Stimulated activated CD4-positive, alpha-beta T cell treated with anti-CD3 and anti-CD28 coated beads, Interleukin-4, amount 100 ng/mL, for 1 hour (primary cell): ENCODE measurements around the gene SESN1.
"Not testable (repeated sequence)": the region's sequence is repeated elsewhere in the genome, so short reads cannot be mapped to it uniquely, and the experiment has no call there.

Experiments
- DNase-seq: peaks from one replicate; pipeline ENCODE4 v3.0.0-alpha.2; 2020

Gene SESN1

DNA sequence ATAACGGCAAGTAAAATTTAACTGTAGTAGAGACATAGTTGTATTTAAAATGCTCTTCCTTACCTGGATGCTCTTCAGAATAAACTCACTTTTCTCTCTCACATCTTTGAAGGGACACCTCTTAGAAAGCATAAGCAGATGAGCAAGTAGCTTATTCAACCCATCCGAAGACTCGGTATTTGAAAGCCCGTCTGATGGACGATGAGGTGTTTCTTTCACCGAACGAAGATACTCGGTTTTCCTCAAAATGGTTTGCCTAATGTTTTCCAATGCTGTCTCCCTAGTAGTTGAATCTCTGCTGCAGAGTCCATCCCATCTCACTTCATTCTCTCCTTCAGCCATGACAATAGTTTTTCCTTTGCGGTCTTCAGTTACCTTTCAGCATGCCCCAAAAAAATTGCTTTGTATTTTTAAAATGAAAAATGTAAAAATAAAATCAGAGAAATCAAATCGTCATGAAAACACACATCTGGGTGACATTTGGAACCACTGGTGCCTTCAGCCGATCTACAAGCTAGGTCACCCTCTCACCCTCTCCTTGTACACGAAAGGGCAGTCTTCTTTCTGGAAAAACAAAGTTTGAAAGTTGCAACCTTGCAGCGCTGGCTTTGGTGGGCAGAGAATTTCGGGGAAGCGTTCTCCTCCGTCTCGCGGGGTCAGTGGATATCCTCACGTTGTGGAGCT is 772 bp downstream of the SESN1 start:
- DNase-seq, result no peak

DNA sequence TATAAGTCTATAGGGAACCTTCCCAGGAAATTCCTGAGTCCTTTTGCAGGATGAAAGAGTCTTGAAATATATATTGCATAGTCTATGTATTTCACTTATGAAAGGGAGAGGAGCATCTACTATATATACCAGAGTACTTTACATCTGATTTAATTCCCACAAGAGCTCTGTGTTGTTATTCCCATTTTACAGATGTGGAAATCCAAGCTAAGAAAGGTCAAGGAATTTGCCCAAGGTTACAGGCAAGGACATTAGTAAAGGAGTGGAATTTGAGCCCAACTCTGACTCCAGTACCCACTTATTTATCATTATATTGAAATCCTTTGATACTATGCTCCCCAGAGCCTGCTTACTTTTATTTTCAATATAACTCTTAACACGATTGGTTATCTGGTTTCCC is 2.6 kb downstream of the SESN1 start:
- DNase-seq, result no peak

DNA sequence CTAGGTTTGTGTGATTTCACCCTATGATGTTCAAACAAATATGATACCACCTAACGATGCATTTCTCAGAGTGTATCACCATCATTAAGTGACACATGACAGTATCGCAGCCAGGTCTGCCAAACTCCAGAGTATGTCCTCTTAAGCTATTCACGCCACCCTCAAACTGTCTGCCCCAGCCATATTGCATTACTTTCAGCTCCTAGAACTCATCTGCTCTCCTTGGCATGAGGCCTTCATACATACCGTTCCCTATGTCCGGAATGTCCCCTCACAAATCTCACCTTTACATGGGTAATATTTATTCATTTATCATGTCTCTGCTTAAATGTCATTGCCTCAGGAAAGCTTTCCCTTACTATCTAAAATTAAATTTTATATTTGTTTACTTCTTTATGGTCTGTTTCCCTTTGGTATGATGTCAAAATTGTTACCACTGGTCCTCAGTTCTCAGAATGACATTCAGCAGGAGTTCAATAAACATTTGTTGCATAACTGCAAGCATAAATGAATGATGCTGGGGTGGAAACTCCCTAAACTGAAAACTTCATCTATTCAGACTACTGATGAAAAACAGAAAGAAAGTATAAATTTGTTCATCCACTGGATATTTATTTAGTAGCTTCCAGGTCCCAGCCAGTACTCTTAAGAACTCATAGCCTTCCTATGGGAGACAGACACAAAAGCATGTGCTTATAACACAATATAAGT is 3.2 kb downstream of the SESN1 start:
- no peak for DNase-seq

DNA sequence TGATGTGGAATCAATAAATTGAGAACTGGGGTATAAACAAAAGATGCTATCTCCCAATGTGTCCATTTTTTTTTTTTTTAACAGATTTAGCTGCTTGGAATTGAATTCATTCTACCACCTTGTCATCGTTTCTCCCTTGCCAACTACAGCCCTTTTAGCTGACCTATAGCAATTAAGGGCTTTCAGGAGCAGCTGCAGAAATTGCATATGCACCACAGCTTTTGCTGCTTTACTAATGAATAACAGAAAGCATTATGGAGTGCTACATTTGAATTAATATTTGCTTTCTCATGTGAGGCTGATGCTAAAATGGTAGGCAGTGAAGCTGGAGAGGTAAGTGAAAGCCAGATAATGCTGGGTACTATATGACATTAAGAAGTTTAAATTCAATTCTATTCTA is 5.7 kb downstream of the SESN1 start:
- DNase-seq, result no peak

DNA sequence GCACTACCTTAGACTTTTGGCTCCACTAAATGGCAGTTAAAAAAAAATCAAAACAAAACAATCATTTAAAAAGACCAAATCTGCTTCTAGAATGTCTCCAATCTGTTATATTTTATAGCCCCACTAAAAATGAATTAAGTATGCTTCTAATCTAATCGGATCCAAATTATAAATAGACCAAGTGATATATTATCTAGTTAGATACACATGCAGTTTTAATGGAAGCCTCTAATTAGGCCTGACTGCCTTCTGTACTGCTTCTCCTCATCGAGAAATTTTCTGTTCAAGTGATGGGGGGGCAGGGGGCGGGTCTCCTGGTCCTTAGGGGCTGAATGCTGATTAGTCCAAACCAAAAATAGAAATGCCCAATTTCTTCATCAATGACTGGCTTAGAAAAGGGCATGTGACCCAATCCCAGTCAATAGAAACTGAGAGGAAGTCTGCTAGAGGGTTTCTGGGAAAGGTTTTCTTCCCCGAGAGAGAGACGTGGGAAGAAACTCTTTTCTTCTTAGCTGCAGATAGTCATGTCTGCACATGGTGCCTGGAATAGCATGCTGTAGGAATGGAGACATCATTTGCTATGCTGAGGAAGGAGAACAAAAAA is 6.9 kb downstream of the SESN1 start:
- DNase-seq, result no peak

DNA sequence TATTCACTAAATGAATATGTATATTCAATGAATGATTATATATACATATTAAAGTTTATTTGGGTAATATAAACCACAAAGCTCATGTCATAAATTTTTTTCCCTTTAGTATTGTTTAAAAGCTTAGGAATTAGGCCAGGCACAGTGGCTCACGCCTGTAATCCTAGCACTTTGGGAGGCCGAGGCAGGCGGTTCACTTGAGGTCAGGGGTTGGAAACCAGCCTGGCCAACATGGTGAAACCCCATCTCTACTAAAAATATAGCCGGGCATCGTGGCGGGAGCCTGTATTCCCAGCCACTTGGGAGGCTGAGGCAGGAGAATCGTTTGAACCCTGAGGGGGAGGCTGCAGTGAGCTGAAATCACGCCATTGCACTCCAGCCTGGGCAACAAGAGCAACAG is 10.5 kb downstream of the SESN1 start:
- DNase-seq, result not testable (repeated sequence)

DNA sequence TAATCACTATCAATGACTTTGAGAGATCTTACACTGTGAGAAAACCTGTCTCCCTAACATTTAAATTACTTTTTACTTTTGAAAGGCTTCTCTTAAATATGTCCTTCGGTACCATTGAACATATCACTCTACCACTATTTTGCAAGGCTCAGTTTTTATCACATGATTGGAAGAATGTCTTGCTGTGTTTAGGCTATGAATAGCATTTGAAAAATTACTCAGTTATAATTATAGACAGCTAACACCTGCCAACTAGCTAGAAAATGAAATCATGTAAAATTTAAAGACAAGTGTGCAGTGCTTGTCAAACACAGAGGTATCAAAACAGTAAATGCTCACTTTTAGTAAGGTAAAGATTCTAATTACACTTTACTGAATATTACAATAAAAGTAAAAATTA is 11.0 kb downstream of the SESN1 start:
- no peak for DNase-seq

DNA sequence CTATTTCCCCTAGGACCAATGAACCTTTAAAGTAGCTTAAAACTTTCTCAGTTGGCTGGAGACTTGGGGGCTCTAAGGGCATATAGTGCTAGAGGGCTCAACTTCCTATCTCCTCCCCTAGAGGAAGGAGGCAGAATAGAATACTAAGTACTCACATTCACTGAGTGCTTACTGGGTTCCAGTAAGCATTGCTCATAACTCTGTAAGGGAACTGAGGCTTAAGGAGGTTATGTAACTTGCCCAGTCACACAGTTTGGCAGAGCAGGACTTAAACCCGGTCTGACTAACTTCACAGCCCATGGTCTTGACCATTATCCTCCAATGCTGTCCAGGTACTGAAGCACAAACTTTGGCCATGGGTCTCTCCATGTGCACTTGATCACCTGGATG is 12.5 kb downstream of the SESN1 start:
- DNase-seq, result no peak

DNA sequence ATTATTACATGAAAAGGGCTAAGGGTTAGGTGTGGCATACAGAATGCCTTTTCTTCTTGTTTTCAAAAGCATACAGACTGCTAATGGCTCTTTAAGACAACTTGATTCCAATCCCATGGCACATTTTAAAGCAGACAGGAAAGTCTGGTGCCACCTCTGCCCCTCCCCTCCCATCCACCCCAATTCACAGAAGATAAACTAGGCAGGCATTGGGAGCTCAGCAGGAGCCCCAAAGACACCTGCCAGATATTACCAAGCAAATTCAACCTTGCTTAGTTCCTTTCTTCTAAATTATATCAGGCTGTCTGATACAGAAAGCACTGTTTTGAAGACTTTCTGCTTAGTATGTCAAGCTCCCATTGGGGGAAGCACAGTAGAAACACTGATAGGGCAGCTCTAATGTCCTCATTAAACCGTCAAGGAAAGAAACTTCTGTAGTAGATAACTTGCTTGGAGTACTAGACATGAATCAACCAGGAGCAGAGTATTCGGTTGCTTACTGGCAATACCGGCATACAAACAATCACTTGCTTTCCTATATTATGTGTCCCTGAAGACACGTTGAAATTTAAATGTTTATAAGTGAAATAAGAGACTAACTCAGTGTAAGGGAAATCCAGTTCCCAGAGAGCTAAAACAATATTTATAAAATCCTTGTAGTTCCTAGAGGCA is 13.0 kb downstream of the SESN1 start:
- DNase-seq, result no peak

DNA sequence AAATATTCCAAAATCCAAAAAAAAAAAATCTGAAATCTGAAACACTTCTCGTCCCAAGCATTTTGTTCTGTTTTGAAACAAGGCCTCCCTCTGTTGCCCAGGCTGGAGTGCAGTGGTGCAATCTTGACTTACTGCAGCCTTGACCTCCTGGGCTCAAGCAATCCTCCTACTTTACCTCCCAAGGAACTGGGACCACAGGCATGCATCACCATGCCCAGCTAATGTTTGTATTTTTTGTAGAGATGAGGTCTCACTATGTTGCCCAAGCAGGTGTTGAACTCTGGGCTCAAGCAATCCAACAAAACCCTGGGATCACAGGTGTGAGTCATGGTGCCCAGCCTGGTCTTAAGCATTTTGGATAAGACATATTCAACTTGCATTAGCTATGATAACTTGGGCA is 13.6 kb downstream of the SESN1 start:
- no peak for DNase-seq

DNA sequence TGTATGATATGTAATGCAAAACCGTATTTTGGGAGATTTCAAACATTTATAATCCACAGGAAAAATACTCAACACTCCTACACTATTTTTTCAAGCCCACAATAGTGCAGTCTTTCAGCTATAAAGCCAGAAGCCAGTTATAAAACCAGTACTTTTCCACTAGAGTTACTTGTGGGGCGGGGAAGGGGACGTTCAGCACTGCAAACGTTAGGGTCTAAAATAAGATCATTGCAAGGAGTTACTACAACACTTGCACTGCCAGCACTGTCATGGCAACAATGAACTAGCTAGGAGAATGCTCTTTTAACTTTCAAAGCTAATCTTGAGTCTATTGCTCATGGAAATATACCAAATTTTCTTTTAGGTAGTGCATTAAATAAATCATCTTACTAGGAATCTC is 14.7 kb downstream of the SESN1 start:
- DNase-seq, result no peak

DNA sequence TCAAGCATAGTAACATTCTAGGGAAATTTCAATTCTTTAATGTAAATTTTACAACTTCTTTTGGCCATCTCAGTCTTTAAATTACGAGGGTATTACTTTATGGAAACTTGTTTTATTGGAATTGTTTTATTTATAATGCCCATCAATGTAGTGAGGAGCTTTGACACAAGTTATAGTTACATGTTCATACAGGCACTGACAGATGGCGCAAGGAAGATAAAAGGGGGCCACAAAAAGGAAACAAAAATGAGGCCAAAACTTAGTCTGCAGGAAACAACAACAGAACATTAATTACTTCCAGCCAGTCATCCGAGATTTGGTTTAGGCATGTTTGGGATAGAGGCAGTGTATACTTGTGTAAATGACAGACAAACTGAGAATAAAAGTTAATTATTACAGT is 18.3 kb downstream of the SESN1 start:
- no peak for DNase-seq

DNA sequence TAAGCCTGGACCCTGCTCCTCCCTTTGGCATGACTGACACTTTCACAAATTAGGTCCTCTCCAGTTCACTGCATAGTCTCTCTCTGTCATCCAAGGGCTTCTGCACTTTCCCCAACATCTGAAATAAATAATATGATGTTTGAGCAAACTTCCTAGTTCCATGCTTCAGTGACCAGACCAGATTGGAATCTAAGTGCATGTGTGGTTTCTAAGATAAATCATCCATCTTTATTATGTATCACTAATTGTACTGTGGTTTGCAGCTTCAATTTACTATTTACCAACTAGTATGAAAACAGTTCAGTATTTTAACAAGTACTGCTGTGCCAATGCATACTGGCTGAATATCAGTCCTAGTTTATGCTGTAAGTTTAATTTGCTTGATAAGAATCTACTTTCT is 18.7 kb downstream of the SESN1 start:
- no peak for DNase-seq

DNA sequence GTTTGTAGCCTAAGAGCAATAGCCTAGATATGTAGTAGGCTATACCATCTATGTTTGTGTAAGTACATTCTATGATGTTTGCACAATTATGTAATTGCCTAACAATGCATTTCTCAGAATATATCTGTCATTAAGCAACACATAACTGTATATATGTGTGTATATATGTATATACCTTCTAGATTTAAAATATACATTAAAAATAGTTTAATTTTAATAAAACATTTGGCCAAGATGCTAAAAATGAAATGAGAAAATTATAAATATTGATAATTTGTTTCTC is 20.6 kb downstream of the SESN1 start:
- DNase-seq, result no peak

DNA sequence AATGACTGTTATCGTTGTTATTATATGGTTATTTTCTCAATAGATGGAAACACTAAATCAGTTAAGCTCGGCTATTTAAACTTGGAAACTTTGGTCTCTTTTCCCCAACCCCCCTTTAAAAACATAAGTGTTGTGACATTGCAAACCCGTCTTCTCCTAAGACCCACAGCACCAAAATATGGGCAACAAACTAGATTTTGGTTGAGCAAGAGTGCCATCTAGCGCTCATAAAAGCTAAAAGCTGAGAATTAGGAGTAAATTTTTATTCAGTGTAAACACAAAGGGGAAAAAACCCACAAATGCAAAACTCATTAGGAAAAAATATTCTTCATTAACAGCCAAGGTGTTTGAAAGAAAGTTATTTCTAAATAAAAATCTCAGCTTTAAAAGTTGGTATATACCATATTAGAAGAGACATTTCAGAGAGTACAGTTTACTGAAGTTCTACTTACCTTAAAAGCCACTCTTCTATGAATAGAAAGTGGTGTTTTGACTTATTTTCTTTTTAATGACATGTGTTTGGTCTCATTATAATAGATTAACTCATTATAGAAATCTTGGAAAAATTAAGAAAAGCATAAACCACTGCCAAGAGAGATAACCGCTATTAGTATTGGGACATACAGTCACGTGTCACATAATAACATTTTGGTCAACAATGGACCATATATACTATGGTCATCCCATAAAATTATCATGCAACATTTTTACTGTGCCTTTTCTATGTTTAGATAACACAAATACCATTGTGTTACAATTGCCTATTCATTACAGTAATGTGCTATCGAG is 21.1 kb downstream of the SESN1 start:
- DNase-seq, result no peak

DNA sequence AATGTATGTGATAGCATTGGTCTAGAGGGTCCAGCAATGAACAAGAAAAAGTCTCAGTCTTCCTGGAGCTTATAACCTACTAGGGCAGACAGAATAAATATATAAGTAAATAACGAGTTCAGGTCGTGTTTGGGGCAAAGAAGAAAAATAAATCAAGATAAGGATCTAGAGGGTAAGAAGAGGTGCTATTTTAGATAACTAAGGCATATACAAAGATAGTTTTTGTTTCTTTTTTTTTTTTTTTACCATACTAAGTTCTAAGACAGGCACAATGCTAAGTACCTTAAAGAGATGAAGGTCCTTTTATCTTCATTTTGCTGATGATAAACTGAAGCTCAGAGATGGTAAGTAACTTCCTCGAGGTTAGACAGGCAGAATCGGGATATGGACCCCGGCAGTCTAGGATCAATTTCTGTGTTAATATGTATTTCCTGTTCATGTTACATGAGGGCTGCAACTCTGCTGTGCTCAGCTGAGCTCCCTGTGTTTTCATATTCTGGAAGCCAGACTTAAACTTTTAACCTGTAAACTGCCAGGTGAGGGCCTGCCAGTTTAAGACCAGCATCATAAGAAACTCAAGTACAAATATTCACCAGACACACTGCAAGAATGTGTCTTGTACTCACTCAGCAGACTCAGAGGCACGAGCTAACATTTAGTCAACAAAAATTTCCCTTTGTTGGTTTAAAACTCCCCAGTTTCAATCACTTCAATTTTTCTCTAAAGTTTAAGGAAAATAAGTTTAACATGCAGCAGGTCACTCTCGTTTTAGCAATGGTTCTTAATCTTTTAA is 23.3 kb downstream of the SESN1 start:
- DNase-seq, result no peak

DNA sequence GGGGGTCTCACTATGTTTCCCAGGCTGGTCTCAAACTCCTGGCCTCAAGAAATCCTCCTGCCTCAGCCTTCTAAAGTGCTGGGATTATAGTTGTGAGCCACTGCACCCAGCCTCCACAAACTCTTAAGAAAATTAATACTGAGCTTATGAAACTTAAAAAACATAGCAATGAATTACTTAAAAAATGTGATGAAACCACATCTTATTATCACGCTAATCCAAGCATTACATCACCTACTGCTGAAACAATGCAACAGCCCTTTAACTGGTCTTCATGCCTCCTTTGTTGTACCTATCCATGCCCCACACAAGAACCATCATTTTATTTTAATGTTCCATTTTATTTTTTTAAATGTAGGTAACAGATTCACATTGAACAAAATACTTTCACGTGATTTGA is 24.9 kb downstream of the SESN1 start:
- DNase-seq, result no peak

DNA sequence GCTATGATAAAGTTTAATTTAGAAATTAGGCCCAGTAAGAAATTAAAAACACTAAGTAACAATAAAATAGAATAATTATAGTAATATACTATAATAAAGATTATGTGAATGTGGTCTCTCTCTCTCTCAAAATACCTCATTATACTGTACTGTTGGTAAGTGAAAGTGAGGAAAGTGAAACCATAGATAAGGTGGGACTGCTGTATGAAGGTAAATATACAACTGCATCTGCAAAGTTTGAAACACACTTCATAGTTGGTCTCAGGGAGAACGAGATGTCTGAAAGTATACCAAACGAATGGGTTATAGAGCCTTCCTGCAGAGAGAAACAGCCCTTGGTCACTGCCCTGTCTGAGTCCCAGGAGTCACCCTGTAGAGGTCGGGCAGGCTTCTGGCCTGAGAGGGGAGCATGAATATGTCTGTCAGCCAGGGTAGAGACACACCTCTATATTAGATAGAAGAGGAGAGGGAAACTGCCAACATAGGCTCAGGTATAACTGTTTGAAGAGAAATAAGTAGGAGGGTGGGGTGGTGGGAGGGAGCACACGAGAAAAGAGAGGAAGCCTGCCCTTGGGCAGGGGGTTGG is 31.8 kb downstream of the SESN1 start:
- DNase-seq, result no peak

DNA sequence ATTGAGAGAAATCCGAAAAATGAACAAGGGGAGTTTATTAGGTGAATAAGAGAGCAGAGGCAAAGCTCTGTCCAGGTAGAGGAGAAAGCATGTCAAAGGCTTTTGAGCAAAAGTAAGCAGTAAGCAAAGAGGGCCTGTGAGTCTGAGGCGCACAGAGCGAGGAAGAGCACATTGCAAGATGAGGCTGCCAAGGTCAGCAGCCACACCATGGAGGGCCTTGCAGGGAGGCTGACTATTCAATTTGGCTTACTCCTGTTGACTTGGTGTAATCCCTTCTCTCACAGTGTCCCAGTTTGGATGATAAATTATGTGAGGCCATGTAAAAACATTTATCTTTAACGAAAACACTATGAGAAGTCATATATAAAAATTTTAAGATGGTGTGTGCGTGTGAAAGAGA is 32.4 kb downstream of the SESN1 start:
- no peak for DNase-seq

DNA sequence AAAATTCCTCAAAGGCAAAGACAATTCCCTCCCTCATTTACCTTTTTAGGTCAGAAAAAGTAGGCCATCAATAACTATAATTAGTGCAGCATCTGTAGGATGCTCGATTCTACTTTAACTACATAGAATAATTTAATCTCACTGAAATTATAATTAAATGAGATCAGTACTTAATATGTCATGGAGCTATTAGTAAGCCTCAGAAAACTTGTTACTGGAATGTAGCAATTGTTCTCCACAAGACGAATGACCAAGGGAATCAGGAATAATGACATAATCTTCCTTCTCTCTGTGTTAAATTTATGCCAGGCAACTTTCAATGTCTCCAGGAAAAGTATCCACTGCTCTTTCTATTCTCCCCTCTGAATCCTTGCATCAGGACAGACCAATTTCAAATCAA is 34.1 kb downstream of the SESN1 start:
- DNase-seq, result no peak

DNA sequence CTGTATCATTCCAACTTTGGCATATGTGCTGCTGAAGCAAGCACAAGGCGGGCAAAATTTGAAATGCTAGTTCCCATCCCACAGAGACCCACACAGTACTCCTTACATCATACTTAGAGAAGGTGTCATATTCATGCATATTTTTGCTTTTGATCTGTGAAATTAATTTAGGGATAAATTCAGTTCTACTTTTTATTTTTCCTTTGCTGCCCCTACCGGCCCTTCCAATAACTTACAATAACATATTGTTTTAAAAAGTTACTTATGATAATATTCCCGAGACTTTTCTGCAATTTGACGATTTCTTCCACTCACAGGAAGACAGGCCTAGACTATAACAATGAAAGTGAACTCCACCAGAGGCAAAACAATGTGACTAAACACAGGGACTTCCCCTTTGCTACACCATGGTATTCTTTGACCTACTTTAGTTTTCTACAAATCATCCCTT is 35.0 kb downstream of the SESN1 start:
- no peak for DNase-seq

DNA sequence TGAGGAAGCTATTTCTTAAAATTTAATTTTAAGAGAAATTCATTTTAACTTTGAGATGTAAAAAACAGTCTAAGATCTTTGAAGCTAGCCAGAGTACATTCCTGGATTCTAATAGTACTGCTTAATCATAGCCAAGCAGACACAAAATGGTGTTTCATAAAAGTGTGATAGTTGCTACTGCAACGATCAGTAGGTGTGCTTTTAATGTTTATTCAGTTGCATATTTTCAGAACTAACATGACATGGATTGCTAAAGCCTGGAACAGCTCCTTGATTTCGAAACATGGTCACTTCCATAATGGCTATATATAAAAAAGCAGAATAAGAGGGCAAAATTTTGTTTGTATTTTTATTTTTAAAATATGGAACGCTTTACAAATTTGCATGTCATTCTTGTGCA is 35.5 kb downstream of the SESN1 start:
- DNase-seq, result no peak
